HL-60 (cell line): ENCODE data around the gene NCEH1.

Source experiments
- DNase-seq, 2 experiments: peaks; one replicate each; pipeline ENCODE4 v3.0.0-alpha.2; 2010 to 2020; ENCODE audit warnings: low read depth in 1 of 2, low spot score in 1 of 2
- H3K27ac ChIP-seq: fragments of 250-450 bp; sonication (Bioruptor Pico); replicated peaks from 2 replicates; pipeline ENCODE4 v1.5.1; 2020; ENCODE audit warnings: mild to moderate bottlenecking, moderate library complexity
- H3K27me3 ChIP-seq: fragments of 250-450 bp; sonication (Bioruptor Pico); 2 replicates; pipeline ENCODE4 v1.5.1; 2021; ENCODE audit warnings: mild to moderate bottlenecking, moderate library complexity; ENCODE audit not compliant: insufficient read depth, poor library complexity, severe bottlenecking
- H3K4me3 ChIP-seq: replicated peaks from 2 replicates; pipeline ENCODE4 v1.5.1; 2011; ENCODE audit warnings: mild to moderate bottlenecking, control low read depth, low read length; ENCODE audit not compliant: insufficient read depth
- CTCF ChIP-seq: IDR thresholded peaks from one replicate; pipeline ENCODE4 v1.5.1; 2011; ENCODE audit warnings: low read length, control low read depth, inconsistent platforms; ENCODE audit not compliant: insufficient read depth
- GABPA ChIP-seq: IDR thresholded peaks from 2 replicates; pipeline ENCODE4 v1.6.1; 2012; ENCODE audit warnings: low read depth
- POLR2AphosphoS5 ChIP-seq: IDR thresholded peaks from 2 replicates; pipeline ENCODE4 v1.6.1; 2012; ENCODE audit warnings: low read depth
- REST ChIP-seq: IDR thresholded peaks from 2 replicates; pipeline ENCODE4 v1.6.1; 2012; ENCODE audit warnings: low read depth; ENCODE audit not compliant: insufficient replicate concordance
- SPI1 ChIP-seq: IDR thresholded peaks from 2 replicates; pipeline ENCODE4 v1.6.1; 2012; ENCODE audit warnings: low read depth, mild to moderate bottlenecking, borderline replicate concordance

NCEH1 gene

GRCh38 chr3:172685331-172686214 is 25.3 kb downstream of the NCEH1 start:
- TF ChIP-seq GABPA (no peak), REST (no peak), POLR2AphosphoS5 (no peak), CTCF (no peak), SPI1 (no peak)
- no peak overlapping the region for H3K4me3 ChIP-seq
- no peaks in the 10 kb centered on the region for H3K27me3 ChIP-seq
- no peak for DNase-seq
- H3K27ac ChIP-seq = no peak overlapping the region

GRCh38 chr3:172680684-172681083 is 30.2 kb downstream of the NCEH1 start:
- H3K27ac ChIP-seq = no peak overlapping the region
- H3K27me3 ChIP-seq = no peaks in the 10 kb centered on the region
- H3K4me3 ChIP-seq = no peak overlapping the region
- DNase-seq = no peak
- TF ChIP-seq GABPA (no peak), SPI1 (no peak), CTCF (no peak), REST (no peak), POLR2AphosphoS5 (no peak)

- Histone ChIP-seq H3K27ac (no peak overlapping the region), H3K4me3 (no peak overlapping the region), H3K27me3 (no peaks in the 10 kb centered on the region)
- no peak for TF ChIP-seq CTCF
- TF ChIP-seq POLR2AphosphoS5 = no peak
- TF ChIP-seq GABPA = no peak
- no peak for TF ChIP-seq SPI1
- no peak for TF ChIP-seq REST
- DNase-seq = no peak
Measured at GRCh38 chr3:172679599-172679998, 31.3 kb downstream of the NCEH1 start.
